GM12864 (cell line): ENCODE data around the gene LRRC10B.

Experiments used
- DNase-seq: peaks from one replicate; pipeline ENCODE4 v3.0.0-alpha.2; 2011; ENCODE audit warnings: low read depth
- H3K4me3 ChIP-seq: 2 replicates; pipeline ENCODE4 v1.5.1; 2011; ENCODE audit warnings: mild to moderate bottlenecking, low read depth, low read length, control low read depth
- TF ChIP-seq, protein P1 (sequence below): IDR thresholded peaks from 2 replicates; pipeline ENCODE4 v1.5.1; 2011; ENCODE audit warnings: low read depth, mild to moderate bottlenecking, moderate library complexity, low read length, control low read depth, inconsistent platforms; ENCODE audit errors: missing control alignments

The LRRC10B gene

GRCh38 chr11:61510166-61510919 lies 1.8 kb downstream of the LRRC10B start:
- no peak overlapping the region for H3K4me3 ChIP-seq
- DNase-seq = no peak
- TF ChIP-seq, protein P1, sequence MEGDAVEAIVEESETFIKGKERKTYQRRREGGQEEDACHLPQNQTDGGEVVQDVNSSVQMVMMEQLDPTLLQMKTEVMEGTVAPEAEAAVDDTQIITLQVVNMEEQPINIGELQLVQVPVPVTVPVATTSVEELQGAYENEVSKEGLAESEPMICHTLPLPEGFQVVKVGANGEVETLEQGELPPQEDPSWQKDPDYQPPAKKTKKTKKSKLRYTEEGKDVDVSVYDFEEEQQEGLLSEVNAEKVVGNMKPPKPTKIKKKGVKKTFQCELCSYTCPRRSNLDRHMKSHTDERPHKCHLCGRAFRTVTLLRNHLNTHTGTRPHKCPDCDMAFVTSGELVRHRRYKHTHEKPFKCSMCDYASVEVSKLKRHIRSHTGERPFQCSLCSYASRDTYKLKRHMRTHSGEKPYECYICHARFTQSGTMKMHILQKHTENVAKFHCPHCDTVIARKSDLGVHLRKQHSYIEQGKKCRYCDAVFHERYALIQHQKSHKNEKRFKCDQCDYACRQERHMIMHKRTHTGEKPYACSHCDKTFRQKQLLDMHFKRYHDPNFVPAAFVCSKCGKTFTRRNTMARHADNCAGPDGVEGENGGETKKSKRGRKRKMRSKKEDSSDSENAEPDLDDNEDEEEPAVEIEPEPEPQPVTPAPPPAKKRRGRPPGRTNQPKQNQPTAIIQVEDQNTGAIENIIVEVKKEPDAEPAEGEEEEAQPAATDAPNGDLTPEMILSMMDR = no peak

GRCh38 chr11:61510974-61511373 lies 2.4 kb downstream of the LRRC10B start:
- no peak overlapping the region for H3K4me3 ChIP-seq
- TF ChIP-seq, protein P1 = no peak
- no peak for DNase-seq

- DNase-seq = no peak
- TF ChIP-seq, protein P1 = no peak
- no peak overlapping the region for H3K4me3 ChIP-seq
These were observed 2.8 kb downstream of the LRRC10B start for GRCh38 chr11:61511383-61511782.

DNA sequence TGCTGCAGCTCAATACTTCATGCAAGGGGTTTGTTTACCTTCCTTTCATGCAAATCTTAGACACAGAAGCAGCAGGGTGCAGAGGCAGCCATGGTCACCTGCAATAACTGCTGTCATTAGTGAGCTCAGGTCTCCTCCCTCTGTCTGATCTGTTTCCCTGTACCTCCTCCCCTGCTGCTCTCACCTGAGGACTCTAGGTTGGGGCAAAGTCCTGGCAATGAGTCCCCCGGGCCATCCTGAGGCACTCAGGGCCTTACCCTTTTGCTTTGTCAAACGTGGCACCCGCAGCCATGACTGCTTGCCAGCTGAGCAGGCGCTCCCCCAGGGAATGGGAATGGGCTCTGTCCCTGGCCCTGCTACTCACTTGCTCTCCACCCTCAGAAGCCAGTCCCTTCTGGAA lies 3.9 kb downstream of the LRRC10B start:
- DNase-seq = no peak
- TF ChIP-seq, protein P1 = no peak
- H3K4me3 ChIP-seq = no peak overlapping the region

DNA sequence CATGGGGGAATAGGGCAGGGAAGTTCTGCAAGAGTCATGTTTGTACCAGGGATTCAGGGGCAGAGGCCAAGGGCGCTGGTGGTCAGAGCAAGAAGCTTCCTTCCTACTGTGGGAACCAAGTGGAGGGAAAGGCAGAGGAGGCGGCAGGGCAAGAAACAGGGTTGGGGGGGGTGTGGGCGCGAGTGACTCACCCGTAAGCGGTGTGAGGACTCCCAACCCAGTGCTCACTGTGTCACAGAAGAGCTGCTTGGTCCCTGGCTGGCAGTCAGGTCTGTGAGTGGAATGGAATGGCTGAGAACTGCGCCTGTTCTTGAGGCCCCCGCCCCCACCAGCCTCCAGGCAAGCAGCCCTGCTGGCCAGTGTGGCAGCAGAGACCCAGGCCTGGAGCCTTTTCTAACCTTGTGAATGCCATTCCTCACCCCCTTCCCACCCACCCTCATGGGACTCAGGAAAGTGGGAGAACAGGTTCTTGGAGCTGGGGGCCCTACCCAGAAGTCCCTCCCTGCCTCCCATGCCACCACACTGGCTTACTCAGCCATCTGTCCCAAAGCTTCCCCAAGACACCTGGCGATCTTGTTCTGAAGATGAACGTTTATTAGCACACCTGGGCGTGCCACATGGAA lies 4.7 kb downstream of the LRRC10B start:
- H3K4me3 ChIP-seq = no peak overlapping the region
- DNase-seq = no peak
- TF ChIP-seq, protein P1 = no peak

DNA sequence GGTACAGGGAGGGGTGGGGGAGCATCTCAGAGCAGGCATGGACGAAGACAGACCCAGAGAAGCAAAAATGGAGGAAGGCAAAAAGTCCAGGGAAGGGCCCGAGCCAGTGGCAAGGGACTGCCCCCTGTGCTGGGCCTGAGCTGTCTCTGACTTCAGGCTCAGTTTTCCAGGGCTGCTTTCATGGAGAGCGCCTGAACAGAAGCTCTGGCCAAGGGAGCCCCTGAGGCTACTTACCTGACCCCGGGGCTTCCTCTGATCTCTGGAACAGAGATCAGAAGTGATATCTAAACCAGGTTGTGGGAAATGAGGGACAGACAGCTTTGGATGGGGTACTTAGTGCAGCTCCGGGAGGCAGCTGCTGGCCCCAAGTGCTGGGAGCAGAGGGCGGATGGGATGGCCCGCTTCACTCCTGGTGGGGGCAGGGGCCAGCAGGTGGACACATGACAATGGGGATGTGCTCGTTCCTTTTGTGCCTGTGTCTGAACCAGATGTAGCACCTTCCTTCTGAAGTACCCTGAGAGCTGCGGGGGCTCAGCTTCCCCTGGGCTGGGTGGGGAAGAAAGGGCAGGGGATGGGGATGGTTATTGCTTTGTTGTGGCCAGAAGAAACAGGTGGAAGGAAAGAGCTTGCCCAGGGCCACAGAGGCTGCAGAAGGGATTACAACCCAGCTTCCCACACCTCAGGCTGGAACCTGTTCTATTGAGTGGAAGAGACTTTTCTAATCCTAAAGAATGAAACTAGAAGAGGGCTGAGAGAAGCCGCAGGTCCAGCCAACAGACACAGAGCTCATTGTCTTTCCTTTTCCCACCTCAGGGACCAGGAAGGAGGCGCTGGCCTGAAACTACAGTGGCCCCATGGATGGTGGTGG lies 5.7 kb downstream of the LRRC10B start:
- TF ChIP-seq, protein P1 = no peak
- DNase-seq = no peak
- H3K4me3 ChIP-seq = no peak overlapping the region
